Tibial artery (tissue), 4 donors: ENCODE results near the gene BAZ1B.

Source experiments
- DNase-seq, 2 donors: peaks; one replicate each; pipeline ENCODE4 v3.0.0-alpha.2; 2019
- H3K27ac ChIP-seq, 2 donors: fragments of 200-600 bp; sonication (generic) in 1 of 2; 1 replicate in 1 of 2; 2 replicates in 1 of 2; pipeline ENCODE4 v1.5.1; 2018 to 2019; ENCODE audit warnings: mild to moderate bottlenecking in 1 of 2
- H3K27me3 ChIP-seq, 2 donors: fragments of 200-600 bp; sonication (generic) in 1 of 2; one replicate each; pipeline versions ENCODE4 v1.5.1 to v1.6.0; 2016 to 2019
- H3K36me3 ChIP-seq, 3 donors: fragments of 200-600 bp; sonication (generic) in 2 of 3; one replicate each; pipeline ENCODE4 v1.5.1; 2016 to 2019; ENCODE audit warnings: mild to moderate bottlenecking in 2 of 3
- H3K4me1 ChIP-seq, 4 donors: fragments of 200-600 bp; sonication (generic) in 2 of 4; 1 replicate in 3 of 4; 2 replicates in 1 of 4; pipeline ENCODE4 v1.5.1; 2016 to 2019
- H3K4me3 ChIP-seq, 2 donors: fragments of 200-600 bp; sonication (generic) in 1 of 2; 1 replicate in 1 of 2; 2 replicates in 1 of 2; pipeline ENCODE4 v1.5.1; 2018 to 2019; ENCODE audit warnings: mild to moderate bottlenecking in 2 of 2
- H3K9me3 ChIP-seq, 3 donors: fragments of 200-600 bp; sonication (generic) in 1 of 3; one replicate each; pipeline ENCODE4 v1.5.1; 2016 to 2019
- CTCF ChIP-seq, 2 experiments: fragments of 200-600 bp in 1 of 2; fragments of 450-650 bp in 1 of 2; IDR thresholded peaks; one replicate each; pipeline ENCODE4 v1.5.1; 2017 to 2019; ENCODE audit warnings: antibody characterized with exemption in 2 of 2, mild to moderate bottlenecking in 1 of 2, moderate library complexity in 1 of 2
- intact Hi-C: fragments of 100-400 bp; cut with DNase I; formaldehyde crosslinking; loops from one replicate; pipeline ENCODE4 v1.15.0; 2023; ENCODE audit warnings: low total_unique reads

The BAZ1B gene

GRCh38 chr7:73437621-73438416 is 84.3 kb downstream of the BAZ1B start:
- Histone ChIP-seq H3K36me3 (peaks cover 31 to 43% (median 37%) of the 10 kb centered on the region in 3 donors), H3K27ac (no peak overlapping the region), H3K4me3 (no peak overlapping the region), H3K27me3 (peaks cover 0 to 32% of the 10 kb centered on the region in 2 donors), H3K9me3 (peaks cover 0 to 6% (median 0%) of the 10 kb centered on the region in 3 donors), H3K4me1 (peaks cover 0 to 11% (median 8%) of the 10 kb centered on the region in 4 donors)
- TF ChIP-seq CTCF (IDR thresholded peaks at IDR 0.05): no peak
- intact Hi-C loops: loop anchor here (10.0 kb wide), 1 partner anchor 93 kb away; no protein-coding TSS in a partner anchor
- DNase-seq: no peak

GRCh38 chr7:73437091-73437490 is 85.0 kb downstream of the BAZ1B start:
- Histone ChIP-seq H3K4me1 (peaks cover 0 to 11% (median 8%) of the 10 kb centered on the region in 4 donors), H3K36me3 (peaks cover 24 to 36% (median 29%) of the 10 kb centered on the region in 3 donors), H3K27me3 (peaks cover 0 to 36% of the 10 kb centered on the region in 2 donors), H3K4me3 (no peak overlapping the region), H3K27ac (no peak overlapping the region), H3K9me3 (peaks cover 0 to 6% (median 0%) of the 10 kb centered on the region in 3 donors)
- TF ChIP-seq CTCF (IDR thresholded peaks at IDR 0.05): no peak
- no peak for DNase-seq
- intact Hi-C loops: loop anchor here (10.0 kb wide), 1 partner anchor 92 kb away; no protein-coding TSS in a partner anchor

GRCh38 chr7:73436031-73436929 is 85.8 kb downstream of the BAZ1B start:
- peaks cover 0 to 44% of the 10 kb centered on the region in 2 donors for H3K27me3 ChIP-seq
- peaks cover 0 to 6% (median 0%) of the 10 kb centered on the region in 3 donors for H3K9me3 ChIP-seq
- no peak for TF ChIP-seq CTCF (IDR thresholded peaks at IDR 0.05)
- H3K4me3 ChIP-seq: no peak overlapping the region
- no peak for DNase-seq
- peaks cover 16 to 28% (median 21%) of the 10 kb centered on the region in 3 donors for H3K36me3 ChIP-seq
- peaks cover 0 to 11% (median 8%) of the 10 kb centered on the region in 4 donors for H3K4me1 ChIP-seq
- H3K27ac ChIP-seq: no peak overlapping the region
- intact Hi-C loops: loop anchor here (10.0 kb wide), 1 partner anchor 91 kb away; no protein-coding TSS in a partner anchor

GRCh38 chr7:73435471-73436009 is 86.6 kb downstream of the BAZ1B start:
- intact Hi-C loops: loop anchor here (10.0 kb wide), 1 partner anchor 91 kb away; no protein-coding TSS in a partner anchor
- no peak for TF ChIP-seq CTCF (IDR thresholded peaks at IDR 0.05)
- H3K4me1 ChIP-seq: peaks cover 0 to 11% (median 8%) of the 10 kb centered on the region in 4 donors
- H3K27ac ChIP-seq: no peak overlapping the region
- peaks cover 8 to 20% (median 15%) of the 10 kb centered on the region in 3 donors for H3K36me3 ChIP-seq
- peaks cover 0 to 6% (median 0%) of the 10 kb centered on the region in 3 donors for H3K9me3 ChIP-seq
- no peak overlapping the region for H3K4me3 ChIP-seq
- DNase-seq: no peak
- H3K27me3 ChIP-seq: peaks cover 0 to 51% of the 10 kb centered on the region in 2 donors

- intact Hi-C loops: loop anchor here (10.0 kb wide), 1 partner anchor 90 kb away; no protein-coding TSS in a partner anchor
- Histone ChIP-seq H3K27me3 (peaks cover 0 to 56% of the 10 kb centered on the region in 2 donors), H3K9me3 (peaks cover 0 to 6% (median 0%) of the 10 kb centered on the region in 3 donors), H3K4me3 (no peak overlapping the region), H3K36me3 (peaks cover 0 to 12% (median 6%) of the 10 kb centered on the region in 3 donors), H3K27ac (no peak overlapping the region), H3K4me1 (peaks cover 0 to 11% (median 8%) of the 10 kb centered on the region in 4 donors)
- TF ChIP-seq CTCF (IDR thresholded peaks at IDR 0.05): no peak
- no peak for DNase-seq
Observed at GRCh38 chr7:73434701-73435069, 87.4 kb downstream of the BAZ1B start.
